IMR-90 (cell line): ENCODE measurements around the gene PRKCE. TPM values are rescaled to one million over a fixed set of nuclear protein-coding genes. Genes with fewer than 3 reads are reported as not detected.

ENCODE experiments used
- ATAC-seq: fragments of 200-7000 bp; cut with Tn5 transposase; 2 replicates; pipeline ENCODE4 v1.9.1; 2020; ENCODE audit warnings: low read depth, mild to moderate bottlenecking, moderate library complexity
- BruUV-seq: library from RNA; stranded (reverse); fragments of 400-500 nt; replicated peaks from 2 replicates; lab custom pipeline; 2021; lab: Mats Ljungman, UMichigan
- CTCF ChIA-PET: fragments of 300-600 bp; formaldehyde crosslinking; extraction: SDS; loops from one replicate; lab custom pipeline; 2021; ENCODE audit warnings: antibody characterized with exemption; lab: Yijun Ruan, JAX
- POLR2A ChIA-PET: fragments of 300-600 bp; sonication (Branson Sonifier 250); formaldehyde crosslinking; loops from one replicate; lab custom pipeline; 2022; ENCODE audit warnings: antibody characterized with exemption; ENCODE audit not compliant: unreplicated experiment; lab: Charles Lee
- DNase-seq: peaks from one replicate; pipeline ENCODE4 v3.0.0; 2013
- H2AFZ ChIP-seq: replicated peaks from 2 replicates; pipeline ENCODE3; 2013; ENCODE audit warnings: low read length, mild to moderate bottlenecking; ENCODE audit not compliant: poor library complexity
- H2AK5ac ChIP-seq: 2 replicates; pipeline ENCODE4 v1.6.1; 2013; ENCODE audit warnings: low read depth, low read length, inconsistent platforms
- H2AK9ac ChIP-seq: replicated peaks from 2 replicates; pipeline ENCODE3; 2013; ENCODE audit warnings: mild to moderate bottlenecking, low read depth, low read length, moderate library complexity; ENCODE audit not compliant: poor library complexity
- H2BK120ac ChIP-seq: 2 replicates; pipeline ENCODE4 v1.6.1; 2013; ENCODE audit warnings: low read depth, low read length, inconsistent platforms
- H2BK15ac ChIP-seq: 3 replicates; pipeline ENCODE4 v1.6.1; 2013; ENCODE audit warnings: low read depth, low read length, inconsistent platforms
- H2BK20ac ChIP-seq: 2 replicates; pipeline ENCODE4 v1.6.1; 2013; ENCODE audit warnings: low read depth, mild to moderate bottlenecking, inconsistent platforms, low read length, moderate library complexity
- H2BK5ac ChIP-seq: 2 replicates; pipeline ENCODE4 v1.6.1; 2013; ENCODE audit warnings: mild to moderate bottlenecking, low read depth, low read length, inconsistent platforms; ENCODE audit not compliant: poor library complexity, severe bottlenecking
- H3K14ac ChIP-seq: replicated peaks from 2 replicates; pipeline ENCODE4 v1.6.1; 2013; ENCODE audit warnings: low read depth, low read length, inconsistent platforms
- H3K18ac ChIP-seq: 2 replicates; pipeline ENCODE4 v1.6.1; 2013; ENCODE audit warnings: low read depth, low read length, control low read depth
- H3K23ac ChIP-seq: 2 replicates; pipeline ENCODE4 v1.6.1; 2013; ENCODE audit warnings: low read depth, low read length, inconsistent platforms
- H3K27ac ChIP-seq: 2 replicates; pipeline ENCODE4 v1.5.1; 2013; ENCODE audit warnings: mild to moderate bottlenecking, control low read depth, low read length; ENCODE audit not compliant: insufficient read depth
- H3K27me3 ChIP-seq: 2 replicates; pipeline ENCODE4 v1.6.1; 2013; ENCODE audit warnings: low read length; ENCODE audit not compliant: control insufficient read depth, insufficient read depth
- H3K36me3 ChIP-seq: 2 replicates; pipeline ENCODE4 v1.6.1; 2013; ENCODE audit warnings: low read length, mixed read lengths; ENCODE audit not compliant: control insufficient read depth, insufficient read depth
- H3K4ac ChIP-seq: 2 replicates; pipeline ENCODE4 v1.6.1; 2013; ENCODE audit warnings: low read depth, low read length, inconsistent platforms
- H3K4me1 ChIP-seq: 2 replicates; pipeline ENCODE4 v1.6.1; 2013; ENCODE audit warnings: low read length, mixed read lengths; ENCODE audit not compliant: control insufficient read depth, insufficient read depth
- H3K4me2 ChIP-seq: 2 replicates; pipeline ENCODE4 v1.6.1; 2013; ENCODE audit warnings: low read depth, mild to moderate bottlenecking, control low read depth, low read length, moderate library complexity
- H3K4me3 ChIP-seq: 2 replicates; pipeline ENCODE4 v1.5.1; 2013; ENCODE audit warnings: low read depth, mild to moderate bottlenecking, control low read depth, low read length, moderate library complexity; ENCODE audit not compliant: insufficient read depth
- H3K56ac ChIP-seq: 2 replicates; pipeline ENCODE4 v1.6.1; 2013; ENCODE audit warnings: low read length, inconsistent platforms; ENCODE audit not compliant: insufficient read depth; ENCODE audit errors: extremely low read depth
- H3K79me1 ChIP-seq, 2 experiments: 2 replicates each; pipeline ENCODE4 v1.6.1; 2013; ENCODE audit warnings: low read length in 2 of 2, inconsistent platforms in 1 of 2, low read depth in 1 of 2
- H3K9ac ChIP-seq: 2 replicates; pipeline ENCODE4 v1.6.1; 2013; ENCODE audit warnings: low read depth, low read length, control low read depth
- H3K9me1 ChIP-seq: 2 replicates; pipeline ENCODE4 v1.6.1; 2013; ENCODE audit warnings: low read length, inconsistent platforms; ENCODE audit not compliant: insufficient read depth
- H3K9me3 ChIP-seq: 2 replicates; pipeline ENCODE4 v1.6.1; 2013; ENCODE audit warnings: low read length; ENCODE audit not compliant: control insufficient read depth, insufficient read depth
- H4K20me1 ChIP-seq: 2 replicates; pipeline ENCODE4 v1.6.1; 2013; ENCODE audit warnings: low read length, inconsistent platforms; ENCODE audit not compliant: insufficient read depth
- H4K5ac ChIP-seq: 2 replicates; pipeline ENCODE4 v1.6.1; 2013; ENCODE audit warnings: mild to moderate bottlenecking, low read depth, low read length, control low read depth
- H4K8ac ChIP-seq, 2 experiments: 2 replicates each; pipeline ENCODE4 v1.6.1; 2013; ENCODE audit warnings: low read depth in 2 of 2, low read length in 2 of 2, control low read depth in 1 of 2, inconsistent platforms in 1 of 2
- H4K91ac ChIP-seq: 2 replicates; pipeline ENCODE4 v1.6.1; 2013; ENCODE audit warnings: low read depth, low read length, inconsistent platforms; ENCODE audit not compliant: insufficient read depth
- BHLHE40 ChIP-seq: fragments of 150-350 bp; IDR thresholded peaks from 2 replicates; pipeline ENCODE4 v1.6.1; 2016; ENCODE audit warnings: mild to moderate bottlenecking, low read depth, low read length
- CEBPB ChIP-seq: IDR thresholded peaks from 2 replicates; pipeline ENCODE4 v1.6.1; 2012; ENCODE audit warnings: low read depth, low read length, improper control_type of control experiment
- CHD1 ChIP-seq: IDR thresholded peaks from 2 replicates; pipeline ENCODE4 v1.6.1; 2012; ENCODE audit warnings: low read depth, low read length, improper control_type of control experiment
- FOS ChIP-seq: fragments of 150-350 bp; IDR thresholded peaks from 2 replicates; pipeline ENCODE4 v1.6.1; 2016; ENCODE audit warnings: low read depth, low read length
- MAFK ChIP-seq: IDR thresholded peaks from 2 replicates; pipeline ENCODE4 v1.6.1; 2012; ENCODE audit warnings: low read depth, low read length, improper control_type of control experiment
- MAZ ChIP-seq: IDR thresholded peaks from 2 replicates; pipeline ENCODE4 v1.6.1; 2012; ENCODE audit warnings: low read depth, mild to moderate bottlenecking, low read length, improper control_type of control experiment, moderate library complexity, borderline replicate concordance
- MXI1 ChIP-seq: IDR thresholded peaks from 2 replicates; pipeline ENCODE4 v1.6.1; 2012; ENCODE audit warnings: low read depth, mild to moderate bottlenecking, low read length, moderate library complexity, borderline replicate concordance
- NFE2L2 ChIP-seq: fragments of 150-350 bp; IDR thresholded peaks from 2 replicates; pipeline ENCODE4 v1.6.1; 2016; ENCODE audit warnings: low read depth, mild to moderate bottlenecking, low read length
- POLR2A ChIP-seq: IDR thresholded peaks from 2 replicates; pipeline ENCODE4 v1.6.1; 2012; ENCODE audit warnings: mild to moderate bottlenecking, low read depth, low read length
- RAD21 ChIP-seq: IDR thresholded peaks from 2 replicates; pipeline ENCODE4 v1.6.1; 2012; ENCODE audit warnings: low read length, improper control_type of control experiment
- RCOR1 ChIP-seq: IDR thresholded peaks from 2 replicates; pipeline ENCODE4 v1.6.1; 2012; ENCODE audit warnings: mild to moderate bottlenecking, low read length, improper control_type of control experiment; ENCODE audit not compliant: insufficient replicate concordance
- RFX5 ChIP-seq: IDR thresholded peaks from 2 replicates; pipeline ENCODE4 v1.8.0; 2012; ENCODE audit warnings: low read depth, mild to moderate bottlenecking, low read length, moderate library complexity
- SMC3 ChIP-seq: fragments of 150-350 bp; IDR thresholded peaks from 2 replicates; pipeline ENCODE4 v1.6.1; 2016; ENCODE audit warnings: low read depth, mild to moderate bottlenecking, antibody characterized with exemption, low read length, moderate library complexity
- dilution Hi-C: fragments of 300-500 bp; cut with HindIII; formaldehyde crosslinking; loops from one replicate; pipeline ENCODE4 v1.14.3; 2018; ENCODE audit warnings: low sequenced_read_pairs; ENCODE audit not compliant: unreplicated experiment
- in situ Hi-C: fragments of 300-500 bp; cut with MboI; formaldehyde crosslinking; loops from 3 replicates; pipeline ENCODE4 v1.14.3; 2019; ENCODE audit warnings: low sequenced_read_pairs, inconsistent platforms, mixed read lengths
- intact Hi-C: fragments of 100-400 bp; cut with micrococcal nuclease; formaldehyde crosslinking; loops from 2 replicates; pipeline ENCODE4 v1.10.0; 2022
- polyA plus RNA-seq, 3 experiments: library from polyadenylated mRNA; depleted of rRNA; stranded (reverse); fragments of >200 nt; gene quantifications; 2 replicates each; pipeline ENCODE4 v1.2.3, GENCODE V29; 2012; ENCODE audit warnings: low replicate concordance in 1 of 3
- total RNA-seq: library from RNA; depleted of rRNA; stranded (reverse); fragments of >200 nt; gene quantifications from 2 replicates; pipeline ENCODE4 v1.2.3, GENCODE V29; 2012
- TF ChIP-seq, protein P1 (sequence below): conservative IDR thresholded peaks from 2 replicates; pipeline ENCODE4 v1.5.1; 2012; ENCODE audit warnings: mild to moderate bottlenecking, low read depth, low read length, improper control_type of control experiment
- TF ChIP-seq, protein P2 (sequence below): fragments of 150-350 bp; IDR thresholded peaks from 2 replicates; pipeline ENCODE4 v1.6.1; 2017; ENCODE audit warnings: mild to moderate bottlenecking, antibody characterized with exemption, low read length, low read depth

PRKCE gene
- total and polyA plus RNA-seq, 2 of the 4 experiments (the other 2 are of a cell fraction), result 8.1 to 32.4 TPM

DNA sequence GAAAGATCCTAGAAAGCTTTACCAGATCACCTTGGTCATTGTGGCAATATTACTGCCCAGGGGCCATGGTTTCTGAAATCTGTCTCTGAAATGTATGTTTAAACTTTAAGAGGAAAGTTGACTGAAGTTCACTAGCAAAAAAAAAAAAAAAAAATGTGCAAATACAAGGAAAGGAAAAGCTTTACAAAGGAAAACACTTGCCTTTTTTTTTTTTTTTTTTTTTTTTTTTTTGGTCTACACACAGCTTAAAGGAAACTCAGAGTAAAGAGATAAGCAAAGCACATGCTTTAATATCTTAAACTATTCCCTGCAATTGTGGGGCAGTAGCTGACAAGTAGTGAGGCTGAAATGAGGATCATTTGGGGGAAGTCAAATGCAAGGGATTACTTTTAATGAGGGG, 471.5 kb downstream of the PRKCE start:
- no peak overlapping the region for H2AFZ ChIP-seq
- no peak overlapping the region for H2BK20ac ChIP-seq
- in situ Hi-C loops, result no loop called here
- H3K4me2 ChIP-seq, result no peak overlapping the region
- no peaks in the 10 kb centered on the region for H3K9me3 ChIP-seq
- ATAC-seq (no peak), DNase-seq (no peak)
- H2BK120ac ChIP-seq, result no peak overlapping the region
- H3K23ac ChIP-seq, result no peak overlapping the region
- H4K5ac ChIP-seq, result no peak overlapping the region
- no peak overlapping the region for H4K8ac ChIP-seq
- POLR2A ChIA-PET, result no interaction called here
- TF ChIP-seq NFE2L2 (no peak), CHD1 (no peak), SMC3 (no peak), MAZ (no peak), RAD21 (no peak), RFX5 (no peak), RCOR1 (no peak), POLR2A (no peak), FOS (no peak), MXI1 (no peak), MAFK (no peak), CEBPB (no peak), BHLHE40 (no peak)
- TF ChIP-seq, protein P1, sequence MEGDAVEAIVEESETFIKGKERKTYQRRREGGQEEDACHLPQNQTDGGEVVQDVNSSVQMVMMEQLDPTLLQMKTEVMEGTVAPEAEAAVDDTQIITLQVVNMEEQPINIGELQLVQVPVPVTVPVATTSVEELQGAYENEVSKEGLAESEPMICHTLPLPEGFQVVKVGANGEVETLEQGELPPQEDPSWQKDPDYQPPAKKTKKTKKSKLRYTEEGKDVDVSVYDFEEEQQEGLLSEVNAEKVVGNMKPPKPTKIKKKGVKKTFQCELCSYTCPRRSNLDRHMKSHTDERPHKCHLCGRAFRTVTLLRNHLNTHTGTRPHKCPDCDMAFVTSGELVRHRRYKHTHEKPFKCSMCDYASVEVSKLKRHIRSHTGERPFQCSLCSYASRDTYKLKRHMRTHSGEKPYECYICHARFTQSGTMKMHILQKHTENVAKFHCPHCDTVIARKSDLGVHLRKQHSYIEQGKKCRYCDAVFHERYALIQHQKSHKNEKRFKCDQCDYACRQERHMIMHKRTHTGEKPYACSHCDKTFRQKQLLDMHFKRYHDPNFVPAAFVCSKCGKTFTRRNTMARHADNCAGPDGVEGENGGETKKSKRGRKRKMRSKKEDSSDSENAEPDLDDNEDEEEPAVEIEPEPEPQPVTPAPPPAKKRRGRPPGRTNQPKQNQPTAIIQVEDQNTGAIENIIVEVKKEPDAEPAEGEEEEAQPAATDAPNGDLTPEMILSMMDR, result no peak
- TF ChIP-seq, protein P2, sequence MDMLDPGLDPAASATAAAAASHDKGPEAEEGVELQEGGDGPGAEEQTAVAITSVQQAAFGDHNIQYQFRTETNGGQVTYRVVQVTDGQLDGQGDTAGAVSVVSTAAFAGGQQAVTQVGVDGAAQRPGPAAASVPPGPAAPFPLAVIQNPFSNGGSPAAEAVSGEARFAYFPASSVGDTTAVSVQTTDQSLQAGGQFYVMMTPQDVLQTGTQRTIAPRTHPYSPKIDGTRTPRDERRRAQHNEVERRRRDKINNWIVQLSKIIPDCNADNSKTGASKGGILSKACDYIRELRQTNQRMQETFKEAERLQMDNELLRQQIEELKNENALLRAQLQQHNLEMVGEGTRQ, result no peak
- peaks cover 7% of the 10 kb centered on the region in 2 experiments; a peak in 2 of 4 replicates for H3K79me1 ChIP-seq
- no peaks in the 10 kb centered on the region for H3K27me3 ChIP-seq
- no peak overlapping the region for H3K4me3 ChIP-seq
- H3K4ac ChIP-seq, result no peak overlapping the region
- H2BK5ac ChIP-seq, result no peak overlapping the region
- H3K36me3 ChIP-seq, result no peaks in the 10 kb centered on the region
- no peak overlapping the region for H3K27ac ChIP-seq
- H3K14ac ChIP-seq, result no peak overlapping the region
- no peak overlapping the region for H2BK15ac ChIP-seq
- H2AK9ac ChIP-seq, result no peak overlapping the region
- H3K56ac ChIP-seq, result no peak overlapping the region
- H3K9ac ChIP-seq, result no peak overlapping the region
- intact Hi-C loops, result no loop called here
- no peaks in the 10 kb centered on the region for H4K20me1 ChIP-seq
- no peak overlapping the region for H4K91ac ChIP-seq
- no TSS peak for BruUV-seq
- H3K9me1 ChIP-seq, result peaks cover 3% of the 10 kb centered on the region; the same call in 1 of the 2 replicates
- CTCF ChIA-PET, result interaction anchor here (1.0 kb wide), 1 partner anchor 60 kb away, joined by 3 read pairs; no protein-coding TSS in a partner anchor
- no peak overlapping the region for H2AK5ac ChIP-seq
- dilution Hi-C loops, result no loop called here
- no peak overlapping the region for H3K18ac ChIP-seq
- H3K4me1 ChIP-seq, result peaks cover 6% of the 10 kb centered on the region
